Fibroblast of villous mesenchyme (primary cell): Measurements from ENCODE around the gene NPLOC4. TPM values are rescaled to one million over a fixed set of nuclear protein-coding genes. Genes with fewer than 3 reads are reported as not detected.
"Not testable (repeated sequence)": the region's sequence is repeated elsewhere in the genome, so short reads cannot be mapped to it uniquely, and the experiment has no call there.

Experiments
- DNase-seq: peaks from one replicate; pipeline ENCODE4 v3.0.0-alpha.2; 2010; ENCODE audit warnings: low read depth
- H3K4me3 ChIP-seq: 2 replicates; pipeline ENCODE4 v1.5.1; 2011; ENCODE audit warnings: low read depth, mild to moderate bottlenecking, low read length
- CTCF ChIP-seq: IDR thresholded peaks from 2 replicates; pipeline ENCODE4 v1.5.1; 2012; ENCODE audit warnings: low read depth, mild to moderate bottlenecking, low read length; ENCODE audit not compliant: insufficient read depth
- total RNA-seq: library from RNA; depleted of rRNA; stranded (reverse); fragments of >200 nt; gene quantifications from 2 replicates; pipeline ENCODE4 v1.2.3, GENCODE V29; 2012

NPLOC4 gene
- total RNA-seq, 1 donor, result 96.7 TPM

- no peak for TF ChIP-seq CTCF
- no peak overlapping the region for H3K4me3 ChIP-seq
- no peak for DNase-seq
Observed at GRCh38 chr17:81638683-81639082, 1.8 kb upstream of the NPLOC4 start.

GRCh38 chr17:81635973-81636504 is 873 bp downstream of the NPLOC4 start:
- TF ChIP-seq CTCF, result no peak
- DNase-seq, result no peak
- H3K4me3 ChIP-seq, result peak overlapping the region; percentile 91

GRCh38 chr17:81635431-81635830 is 1.5 kb downstream of the NPLOC4 start:
- peak overlapping the region; percentile 91 for H3K4me3 ChIP-seq
- no peak for TF ChIP-seq CTCF
- no peak for DNase-seq

- TF ChIP-seq CTCF, result no peak
- DNase-seq, result no peak
- H3K4me3 ChIP-seq, result no peak overlapping the region
Observed at GRCh38 chr17:81631482-81631881, 5.4 kb downstream of the NPLOC4 start.

- no peak for DNase-seq
- no peak overlapping the region for H3K4me3 ChIP-seq
- no peak for TF ChIP-seq CTCF
Observed at GRCh38 chr17:81630274-81630673, 6.6 kb downstream of the NPLOC4 start.

GRCh38 chr17:81621494-81622130 is 15.3 kb downstream of the NPLOC4 start:
- DNase-seq, result no peak
- H3K4me3 ChIP-seq, result no peak overlapping the region
- no peak for TF ChIP-seq CTCF

GRCh38 chr17:81618307-81618706 is 18.6 kb downstream of the NPLOC4 start:
- not testable (repeated sequence) for DNase-seq, H3K4me3 ChIP-seq
